ENCODE measurements around the gene RASGRP4.

DNA sequence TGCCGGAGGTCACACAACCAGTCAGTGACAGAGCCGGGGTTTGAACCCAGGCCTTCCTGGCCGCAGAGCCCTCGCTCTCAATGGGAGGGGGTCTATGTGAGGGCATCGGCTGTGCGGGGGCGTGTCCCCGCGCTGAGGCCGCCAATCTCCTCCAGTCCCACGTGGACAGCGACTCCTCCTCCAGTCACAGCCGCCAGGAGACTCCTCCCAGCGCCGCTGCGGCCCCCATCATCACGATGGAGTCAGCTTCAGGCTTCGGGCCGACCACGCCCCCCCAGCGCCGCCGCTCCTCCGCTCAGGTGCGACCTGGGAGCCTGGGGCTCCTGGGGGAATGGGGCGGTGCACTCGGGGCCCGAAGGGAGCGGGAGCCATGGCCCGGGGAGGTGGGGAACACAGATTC lies 31.5 kb downstream of the RASGRP4 start:
- TF ChIP-seq, protein P1, sequence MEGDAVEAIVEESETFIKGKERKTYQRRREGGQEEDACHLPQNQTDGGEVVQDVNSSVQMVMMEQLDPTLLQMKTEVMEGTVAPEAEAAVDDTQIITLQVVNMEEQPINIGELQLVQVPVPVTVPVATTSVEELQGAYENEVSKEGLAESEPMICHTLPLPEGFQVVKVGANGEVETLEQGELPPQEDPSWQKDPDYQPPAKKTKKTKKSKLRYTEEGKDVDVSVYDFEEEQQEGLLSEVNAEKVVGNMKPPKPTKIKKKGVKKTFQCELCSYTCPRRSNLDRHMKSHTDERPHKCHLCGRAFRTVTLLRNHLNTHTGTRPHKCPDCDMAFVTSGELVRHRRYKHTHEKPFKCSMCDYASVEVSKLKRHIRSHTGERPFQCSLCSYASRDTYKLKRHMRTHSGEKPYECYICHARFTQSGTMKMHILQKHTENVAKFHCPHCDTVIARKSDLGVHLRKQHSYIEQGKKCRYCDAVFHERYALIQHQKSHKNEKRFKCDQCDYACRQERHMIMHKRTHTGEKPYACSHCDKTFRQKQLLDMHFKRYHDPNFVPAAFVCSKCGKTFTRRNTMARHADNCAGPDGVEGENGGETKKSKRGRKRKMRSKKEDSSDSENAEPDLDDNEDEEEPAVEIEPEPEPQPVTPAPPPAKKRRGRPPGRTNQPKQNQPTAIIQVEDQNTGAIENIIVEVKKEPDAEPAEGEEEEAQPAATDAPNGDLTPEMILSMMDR (IDR thresholded peaks at IDR 0.05; ENCODE audit: insufficient read depth, low read length): no peak
- TF ChIP-seq POLR2AphosphoS5 (IDR thresholded peaks at IDR 0.05; ENCODE audit: low read depth): no peak
